Stomach (tissue), 4 donors: Measurements from ENCODE around the gene XXYLT1.

Experiments
- CTCF ChIP-seq, 7 experiments: fragments of 450-650 bp in 4 of 7; fragments of 200-600 bp in 3 of 7; sonication (generic) in 3 of 7; IDR thresholded peaks; one replicate each; pipeline ENCODE4 v1.5.1; 2016 to 2019; ENCODE audit warnings: antibody characterized with exemption in 7 of 7, control low read depth in 2 of 7, mild to moderate bottlenecking in 1 of 7
- EP300 ChIP-seq: sonication (generic); formaldehyde crosslinking; IDR thresholded peaks from one replicate; pipeline ENCODE4 v1.6.1; 2017; ENCODE audit warnings: antibody characterized with exemption

- TF ChIP-seq CTCF (IDR thresholded peaks at IDR 0.05) (no peak), EP300 (no peak)
Measured at GRCh38 chr3:195255571-195256501, 15.1 kb downstream of the XXYLT1 start.
